Progenitor cell of endocrine pancreas (in vitro differentiated cells): ENCODE results near the gene ATP1A2. TPM values are rescaled to one million over a fixed set of nuclear protein-coding genes. Genes with fewer than 3 reads are reported as not detected.

Experiments used
- DNase-seq: peaks from one replicate; pipeline ENCODE4 v3.0.0; 2021; ENCODE audit warnings: low spot score; ENCODE audit not compliant: unreplicated experiment
- H3K27ac Mint-ChIP-seq: 2 replicates; pipeline ENCODE4 v1.8.0; 2021; ENCODE audit warnings: mild to moderate bottlenecking, moderate library complexity, mixed read lengths
- H3K27me3 Mint-ChIP-seq: 2 replicates; pipeline ENCODE4 v1.8.0; 2021; ENCODE audit warnings: mixed read lengths
- H3K36me3 Mint-ChIP-seq: 2 replicates; pipeline ENCODE4 v1.8.0; 2022; ENCODE audit warnings: mixed read lengths; ENCODE audit not compliant: insufficient read depth
- H3K4me1 Mint-ChIP-seq: 2 replicates; pipeline ENCODE4 v1.8.0; 2021; ENCODE audit warnings: low read depth, mixed read lengths
- H3K4me3 Mint-ChIP-seq: 2 replicates; pipeline ENCODE4 v1.8.0; 2021; ENCODE audit warnings: low read depth, mild to moderate bottlenecking, moderate library complexity, mixed read lengths
- H3K9me3 Mint-ChIP-seq: 2 replicates; pipeline ENCODE4 v1.8.0; 2021; ENCODE audit warnings: low read depth, mixed read lengths
- total RNA-seq: library from RNA; stranded (reverse); gene quantifications from 2 replicates; pipeline ENCODE4 v1.2.1, GENCODE V29; 2021
- TF ChIP-seq, protein P1 (sequence below): fragments of 200-600 bp; sonication (generic); IDR thresholded peaks from one replicate; pipeline ENCODE4 v1.5.0; 2021; ENCODE audit warnings: antibody characterized with exemption, mild to moderate bottlenecking; ENCODE audit not compliant: unreplicated experiment

Gene ATP1A2
- total RNA-seq, 1 donor from 2014 or later: not detected

DNA sequence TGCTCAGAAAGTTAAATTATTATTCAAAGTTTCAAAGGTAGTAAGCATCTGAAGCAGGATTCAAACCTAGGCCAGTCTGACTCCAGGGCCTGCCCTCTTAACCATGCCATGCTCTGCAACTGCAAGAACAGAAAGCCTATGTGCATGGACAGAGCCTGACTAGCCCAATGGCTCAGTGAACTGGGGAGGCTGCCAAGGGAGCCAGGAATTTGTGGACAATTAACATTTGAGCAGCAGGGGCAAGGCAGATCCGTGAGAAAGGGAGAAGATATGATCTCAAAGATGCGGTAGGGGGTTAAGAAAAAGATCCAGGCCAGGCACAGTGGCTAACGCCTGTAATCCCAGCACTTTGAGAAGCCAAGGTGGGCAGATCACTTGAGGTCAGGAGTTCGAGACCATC lies 29.4 kb downstream of the ATP1A2 start:
- Mint-ChIP-seq H3K4me3 (no peak overlapping the region), H3K4me1 (no peaks in the 10 kb centered on the region), H3K36me3 (no peaks in the 10 kb centered on the region), H3K9me3 (no peaks in the 10 kb centered on the region), H3K27ac (peak overlapping the region; percentile 10), H3K27me3 (peaks cover 9% of the 10 kb centered on the region)
- TF ChIP-seq, protein P1, sequence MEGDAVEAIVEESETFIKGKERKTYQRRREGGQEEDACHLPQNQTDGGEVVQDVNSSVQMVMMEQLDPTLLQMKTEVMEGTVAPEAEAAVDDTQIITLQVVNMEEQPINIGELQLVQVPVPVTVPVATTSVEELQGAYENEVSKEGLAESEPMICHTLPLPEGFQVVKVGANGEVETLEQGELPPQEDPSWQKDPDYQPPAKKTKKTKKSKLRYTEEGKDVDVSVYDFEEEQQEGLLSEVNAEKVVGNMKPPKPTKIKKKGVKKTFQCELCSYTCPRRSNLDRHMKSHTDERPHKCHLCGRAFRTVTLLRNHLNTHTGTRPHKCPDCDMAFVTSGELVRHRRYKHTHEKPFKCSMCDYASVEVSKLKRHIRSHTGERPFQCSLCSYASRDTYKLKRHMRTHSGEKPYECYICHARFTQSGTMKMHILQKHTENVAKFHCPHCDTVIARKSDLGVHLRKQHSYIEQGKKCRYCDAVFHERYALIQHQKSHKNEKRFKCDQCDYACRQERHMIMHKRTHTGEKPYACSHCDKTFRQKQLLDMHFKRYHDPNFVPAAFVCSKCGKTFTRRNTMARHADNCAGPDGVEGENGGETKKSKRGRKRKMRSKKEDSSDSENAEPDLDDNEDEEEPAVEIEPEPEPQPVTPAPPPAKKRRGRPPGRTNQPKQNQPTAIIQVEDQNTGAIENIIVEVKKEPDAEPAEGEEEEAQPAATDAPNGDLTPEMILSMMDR: no peak
- DNase-seq: no peak

- Mint-ChIP-seq H3K4me1 (no peaks in the 10 kb centered on the region), H3K36me3 (no peaks in the 10 kb centered on the region), H3K4me3 (no peak overlapping the region), H3K9me3 (no peaks in the 10 kb centered on the region), H3K27me3 (peaks cover 8% of the 10 kb centered on the region), H3K27ac (no peak overlapping the region)
- TF ChIP-seq, protein P1: no peak
- DNase-seq: no peak
Measured at GRCh38 chr1:160146107-160146506, 30.5 kb downstream of the ATP1A2 start.

DNA sequence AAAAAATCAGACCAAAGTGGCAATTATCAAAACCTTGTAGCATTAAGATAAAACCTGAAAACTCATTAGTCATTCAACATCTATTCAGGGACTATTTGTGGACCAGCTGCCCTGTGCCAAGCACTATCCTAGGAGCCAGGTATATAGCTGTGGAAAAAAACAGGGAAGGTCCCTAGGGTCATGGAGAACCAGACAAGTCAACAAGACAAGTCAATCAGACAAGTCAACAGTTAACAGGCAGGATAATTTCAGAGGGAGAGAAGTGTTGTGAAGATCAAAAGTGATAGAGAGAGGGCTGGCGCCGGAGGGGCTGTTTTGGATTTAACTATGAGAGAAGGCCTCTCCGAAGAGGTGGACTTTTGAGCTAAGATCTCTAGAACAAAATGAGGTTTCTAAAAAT lies 32.6 kb downstream of the ATP1A2 start:
- Mint-ChIP-seq H3K4me1 (no peaks in the 10 kb centered on the region), H3K27ac (no peak overlapping the region), H3K36me3 (no peaks in the 10 kb centered on the region), H3K9me3 (no peaks in the 10 kb centered on the region), H3K4me3 (no peak overlapping the region), H3K27me3 (no peaks in the 10 kb centered on the region)
- TF ChIP-seq, protein P1: no peak
- DNase-seq: no peak

- Mint-ChIP-seq H3K9me3 (no peaks in the 10 kb centered on the region), H3K4me3 (no peak overlapping the region), H3K36me3 (no peaks in the 10 kb centered on the region), H3K27ac (no peak overlapping the region), H3K27me3 (no peaks in the 10 kb centered on the region), H3K4me1 (no peaks in the 10 kb centered on the region)
- TF ChIP-seq, protein P1: no peak
- no peak for DNase-seq
Measured at GRCh38 chr1:160149233-160149632, 33.7 kb downstream of the ATP1A2 start.

- H3K9me3 Mint-ChIP-seq: no peaks in the 10 kb centered on the region
- no peak overlapping the region for H3K4me3 Mint-ChIP-seq
- TF ChIP-seq, protein P1: no peak
- no peaks in the 10 kb centered on the region for H3K36me3 Mint-ChIP-seq
- H3K27ac Mint-ChIP-seq: no peak overlapping the region
- DNase-seq: no peak
- H3K4me1 Mint-ChIP-seq: no peaks in the 10 kb centered on the region
- H3K27me3 Mint-ChIP-seq: no peaks in the 10 kb centered on the region
Measured at GRCh38 chr1:160149716-160150115, 34.2 kb downstream of the ATP1A2 start.
